ENCODE measurements around the gene EQTN. TPM values are rescaled to one million over a fixed set of nuclear protein-coding genes. Genes with fewer than 3 reads are reported as not detected.

EQTN gene
- total and polyA plus RNA-seq, 2 of the 8 experiments (the other 6 are each of a cell fraction or from before 2014, with no cell fraction given), result 0.23 TPM; not detected in 1

GRCh38 chr9:27282269-27282668, 14.7 kb downstream of the EQTN start:
- DNase-seq (ENCODE audit: low read depth in 1 of 2, low spot score in 2 of 2) (no peak), FAIRE-seq (no peak)
- H3K27me3 ChIP-seq (replicated peaks in 1 of 4; ENCODE audit: control insufficient read depth in 3 of 4, extremely low read depth in 1 of 4, insufficient read depth in 3 of 4, low read length in 3 of 4), result no peaks in the 10 kb centered on the region
- no peaks in the 10 kb centered on the region for H4K20me1 ChIP-seq (replicated peaks in 1 of 2; ENCODE audit: control insufficient read depth in 1 of 2, insufficient read depth in 2 of 2, low read length in 2 of 2)
- no peaks in the 10 kb centered on the region for H3K79me2 ChIP-seq (ENCODE audit: control insufficient read depth in 1 of 2, insufficient read depth in 2 of 2, low read length in 2 of 2)
- POLR2A ChIA-PET (ENCODE audit: partially characterized antibody), result no interaction called here
- no peak overlapping the region for H3K23ac ChIP-seq (ENCODE audit: insufficient read length)
- no peaks in the 10 kb centered on the region; a peak in 1 of 7 replicates for H3K4me1 ChIP-seq (replicated peaks in 1 of 4; ENCODE audit: control insufficient read depth in 3 of 4, insufficient read depth in 4 of 4, low read length in 3 of 4)
- H2BK120ac ChIP-seq (replicated peaks; ENCODE audit: low read depth, low read length), result no peak overlapping the region
- no peak overlapping the region for H3K27ac ChIP-seq (ENCODE audit: low read depth, low read length)
- H3K14ac ChIP-seq (ENCODE audit: insufficient read length), result no peak overlapping the region
- no peaks in the 10 kb centered on the region for H3K23me2 ChIP-seq (ENCODE audit: low read depth, low read length)
- no peaks in the 10 kb centered on the region for H3K36me3 ChIP-seq (ENCODE audit: control insufficient read depth in 2 of 4, insufficient read depth in 4 of 4, low read length in 3 of 4)
- WGBS, 2 experiments (ENCODE audit: extremely low coverage in 1 of 2, insufficient coverage in 1 of 2, insufficient read length in 1 of 2, insufficient replicate concordance in 2 of 2, low coverage in 1 of 2, low lambda C conversion rate in 2 of 2, missing lambda C conversion rate in 1 of 2), result 77% methylated on average over 7 of the region's 7 CpGs; no CpG with 5 or more reads in 1 of the 2 experiments
- TF ChIP-seq GABPA (IDR thresholded peaks at IDR 0.05; ENCODE audit: borderline replicate concordance, insufficient read depth, low read length), result no peak
- no peak for TF ChIP-seq E2F6 (IDR thresholded peaks at IDR 0.05)
- TF ChIP-seq HDAC2 (IDR thresholded peaks at IDR 0.05; ENCODE audit: borderline replicate concordance in 1 of 2, low read depth in 2 of 2, low read length in 2 of 2), result no peak
- TF ChIP-seq EZH2 (IDR thresholded peaks at IDR 0.05; ENCODE audit: low read depth, low read length, severe bottlenecking), result no peak
- no peak for TF ChIP-seq PHF8 (conservative IDR thresholded peaks at IDR 0.05; ENCODE audit: low read depth, low read length)
- TF ChIP-seq FOSL1 (IDR thresholded peaks at IDR 0.05; ENCODE audit: insufficient read depth, low read depth, low read length), result no peak
- no peak overlapping the region for H2AK5ac ChIP-seq (ENCODE audit: low read depth, low read length)
- no peak overlapping the region for H2BK5ac ChIP-seq (ENCODE audit: low read depth, low read length)
- no peak overlapping the region for H3K4me2 ChIP-seq (ENCODE audit: insufficient read depth in 1 of 2, low read depth in 2 of 2, low read length in 2 of 2)
- H4K8ac ChIP-seq (ENCODE audit: extremely low read depth, insufficient read depth, low read length), result no peak overlapping the region
- H4K91ac ChIP-seq (replicated peaks; ENCODE audit: insufficient read length, low read length), result no peak overlapping the region
- H2BK15ac ChIP-seq (ENCODE audit: low read length), result no peak overlapping the region
- no peaks in the 10 kb centered on the region for H3K79me1 ChIP-seq (ENCODE audit: low read depth, low read length)
- H3K56ac ChIP-seq (replicated peaks; ENCODE audit: insufficient read length, low read depth, low read length), result no peak overlapping the region
- no peak overlapping the region for H3K4ac ChIP-seq (replicated peaks; ENCODE audit: insufficient read length, low read depth, low read length)
- H2AFZ ChIP-seq (ENCODE audit: low read length), result no peak overlapping the region
- no peak overlapping the region for H3K18ac ChIP-seq (ENCODE audit: extremely low read depth, low read length)
- H3K9ac ChIP-seq (replicated peaks in 1 of 4; ENCODE audit: extremely low read depth in 1 of 4, low read depth in 3 of 4, low read length in 3 of 4), result no peak overlapping the region
- no peak overlapping the region for H3K4me3 ChIP-seq (ENCODE audit: extremely low read depth in 1 of 4, insufficient read depth in 2 of 4, low read depth in 3 of 4, low read length in 4 of 4)
- H2BK20ac ChIP-seq (ENCODE audit: low read length), result no peak overlapping the region
- CTCF ChIA-PET (ENCODE audit: partially characterized antibody), result interaction anchor here (0.7 kb wide), 1 partner anchor 633 kb away, joined by 4 read pairs; no protein-coding TSS in a partner anchor
- no peak overlapping the region for H2BK12ac ChIP-seq (ENCODE audit: low read depth, low read length)
- H4K5ac ChIP-seq (ENCODE audit: insufficient read length, low read depth, low read length), result no peak overlapping the region
- no peaks in the 10 kb centered on the region for H3K9me3 ChIP-seq (ENCODE audit: insufficient read depth in 2 of 2, low read depth in 1 of 2, low read length in 1 of 2)

All from H1 (cell line).